ENCODE data around the gene NR6A1.

DNA sequence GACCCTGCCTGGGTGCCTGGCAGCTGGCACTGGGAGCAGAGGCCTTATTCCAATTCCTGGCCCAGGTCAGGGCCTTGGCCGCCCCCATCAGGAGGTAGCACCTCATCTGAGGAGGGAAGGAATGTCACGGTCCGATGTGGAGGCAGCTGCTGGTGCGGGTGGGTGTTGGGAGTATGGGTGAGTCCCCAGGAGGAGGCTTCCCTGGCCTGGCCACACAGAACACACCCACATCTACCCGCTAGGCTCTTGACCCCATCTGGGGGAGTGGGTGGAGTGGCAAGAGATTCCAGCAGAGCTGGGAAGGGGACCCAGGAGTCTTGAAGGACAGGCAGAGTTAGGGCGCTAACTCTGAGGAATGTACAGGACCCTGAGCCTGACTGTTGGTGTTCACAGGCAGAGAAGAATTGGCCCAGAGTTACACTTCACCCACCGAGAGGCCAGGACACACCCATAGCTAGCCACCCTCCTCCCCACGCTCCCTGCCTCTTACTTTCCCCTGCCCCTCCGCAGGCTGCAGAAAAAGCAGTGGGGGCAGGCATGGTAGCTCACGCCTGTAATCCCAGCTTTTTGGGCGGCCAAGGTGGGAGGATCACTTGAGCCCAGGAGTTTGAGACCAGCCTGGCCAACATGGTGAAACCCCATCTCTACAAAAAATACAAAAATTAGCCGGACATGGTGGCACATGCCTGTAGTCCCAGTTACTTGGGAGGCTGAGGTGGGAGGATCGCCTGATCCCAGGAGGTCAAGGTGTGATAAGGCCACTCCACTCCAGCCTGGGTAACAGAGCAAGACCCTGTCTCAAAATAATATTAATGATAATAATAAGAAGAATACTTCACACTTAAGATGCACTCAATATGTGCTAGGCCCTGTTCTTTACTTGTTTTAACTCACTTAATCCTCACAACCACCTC, 11.8 kb upstream of the NR6A1 start:
- TF ChIP-seq POLR2A (IDR thresholded peaks at IDR 0.05): no peak
- TF ChIP-seq, protein P1, sequence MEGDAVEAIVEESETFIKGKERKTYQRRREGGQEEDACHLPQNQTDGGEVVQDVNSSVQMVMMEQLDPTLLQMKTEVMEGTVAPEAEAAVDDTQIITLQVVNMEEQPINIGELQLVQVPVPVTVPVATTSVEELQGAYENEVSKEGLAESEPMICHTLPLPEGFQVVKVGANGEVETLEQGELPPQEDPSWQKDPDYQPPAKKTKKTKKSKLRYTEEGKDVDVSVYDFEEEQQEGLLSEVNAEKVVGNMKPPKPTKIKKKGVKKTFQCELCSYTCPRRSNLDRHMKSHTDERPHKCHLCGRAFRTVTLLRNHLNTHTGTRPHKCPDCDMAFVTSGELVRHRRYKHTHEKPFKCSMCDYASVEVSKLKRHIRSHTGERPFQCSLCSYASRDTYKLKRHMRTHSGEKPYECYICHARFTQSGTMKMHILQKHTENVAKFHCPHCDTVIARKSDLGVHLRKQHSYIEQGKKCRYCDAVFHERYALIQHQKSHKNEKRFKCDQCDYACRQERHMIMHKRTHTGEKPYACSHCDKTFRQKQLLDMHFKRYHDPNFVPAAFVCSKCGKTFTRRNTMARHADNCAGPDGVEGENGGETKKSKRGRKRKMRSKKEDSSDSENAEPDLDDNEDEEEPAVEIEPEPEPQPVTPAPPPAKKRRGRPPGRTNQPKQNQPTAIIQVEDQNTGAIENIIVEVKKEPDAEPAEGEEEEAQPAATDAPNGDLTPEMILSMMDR (IDR thresholded peaks at IDR 0.05): no peak
